Amniotic stem cell (primary cell): Measurements from ENCODE around the gene FBXO33.

ENCODE experiments used
- DNase-seq: peaks from one replicate; lab custom pipeline; 2025; lab: John Stamatoyannopoulos, UW

The FBXO33 gene

GRCh38 chr14:39432179-39432618 is at the start of gene FBXO33:
Gene FBXO33, minus strand, starts transcription at chr14:39432433. Its CDS starts 271 bp downstream, at chr14:39432162.
- DNase-seq, result peak; percentile 84

DNA sequence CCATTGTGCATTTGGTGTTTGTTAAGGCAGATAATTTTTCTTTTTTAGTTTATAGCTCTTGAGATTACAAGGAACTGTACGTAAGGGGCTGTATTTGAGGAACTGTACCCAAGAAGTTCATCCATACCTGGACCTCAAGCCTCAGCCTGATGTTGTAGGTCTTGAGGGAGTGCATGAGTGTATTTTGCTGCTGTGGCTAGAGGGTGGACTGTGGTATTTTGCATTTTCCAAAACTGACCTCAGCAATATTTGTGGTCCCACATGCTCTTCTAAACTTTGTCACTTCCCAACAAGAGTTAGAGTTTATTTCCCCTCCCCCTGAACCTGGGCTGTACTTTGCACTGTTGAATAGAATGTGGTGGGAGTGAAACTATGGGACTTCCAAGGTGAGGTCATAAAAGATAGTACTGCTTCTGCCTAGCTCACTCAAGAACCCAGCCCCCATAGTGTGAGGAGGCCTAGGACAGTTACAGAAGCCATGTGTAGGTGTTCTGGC is 42.2 kb upstream of the FBXO33 start:
- DNase-seq, result no peak

GRCh38 chr14:39472078-39472477 is 39.8 kb upstream of the FBXO33 start:
- DNase-seq, result no peak

DNA sequence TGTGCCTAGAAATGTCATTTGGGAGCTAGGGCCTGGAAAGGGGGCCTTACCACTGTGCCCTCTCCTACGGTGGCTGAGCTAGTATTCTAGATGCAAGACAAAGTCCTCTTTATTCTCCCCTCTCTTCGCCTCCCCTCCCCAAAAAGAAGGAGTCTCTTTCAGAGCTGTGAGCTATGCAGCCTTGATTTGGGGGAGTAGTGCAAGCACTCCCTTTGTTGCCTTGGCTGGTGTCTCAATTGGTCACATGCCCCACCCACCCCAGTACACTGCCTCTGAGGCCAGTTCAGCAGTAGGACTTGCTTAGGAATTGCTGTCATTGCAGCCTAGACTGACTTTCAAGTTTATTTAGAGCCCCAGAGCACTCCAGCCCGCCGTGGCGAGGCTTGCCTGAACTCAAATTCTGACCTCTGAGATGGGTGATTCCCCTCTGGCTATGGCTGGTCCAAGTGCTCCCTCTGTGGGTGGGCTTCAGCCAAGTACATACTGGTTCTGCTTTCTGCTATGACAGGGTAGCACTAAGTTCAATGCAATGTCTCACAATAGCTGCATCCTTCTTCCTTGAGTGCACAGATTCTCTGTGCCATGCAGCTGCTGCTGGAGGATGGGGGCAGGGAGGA is 37.0 kb upstream of the FBXO33 start:
- no peak for DNase-seq

- no peak for DNase-seq
Observed at GRCh38 chr14:39467889-39468524, 35.8 kb upstream of the FBXO33 start.

DNA sequence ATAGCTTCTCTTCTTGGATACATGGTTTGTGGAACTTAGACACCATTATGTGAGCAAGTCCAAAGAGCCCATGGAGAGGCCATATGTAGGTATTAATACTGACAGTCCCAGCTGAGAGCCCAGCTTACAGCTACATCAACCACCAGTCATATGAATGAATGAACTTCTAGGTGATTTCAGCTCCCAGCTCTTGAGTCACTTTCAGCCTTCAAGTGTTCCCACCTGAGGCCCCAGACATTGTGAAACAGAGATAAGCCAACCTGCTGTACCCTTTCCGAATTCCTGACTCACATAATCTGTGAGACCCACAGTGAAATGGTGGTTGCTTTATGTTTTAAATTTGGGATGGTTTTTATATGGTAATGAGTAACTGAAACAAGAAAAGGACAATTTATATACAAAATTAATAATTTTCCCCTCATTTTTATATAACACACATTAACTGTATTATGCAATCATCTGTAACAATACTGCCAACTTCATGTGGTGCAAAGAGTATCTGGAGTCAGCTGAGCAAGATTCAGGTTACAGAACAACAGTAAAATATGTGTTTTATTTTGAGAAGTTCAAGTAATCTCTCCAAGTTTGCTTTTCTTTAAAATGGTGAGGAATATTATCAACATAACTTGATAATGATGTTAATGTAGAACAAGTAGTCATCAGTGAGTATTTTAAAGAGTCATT is 27.7 kb upstream of the FBXO33 start:
- no peak for DNase-seq

DNA sequence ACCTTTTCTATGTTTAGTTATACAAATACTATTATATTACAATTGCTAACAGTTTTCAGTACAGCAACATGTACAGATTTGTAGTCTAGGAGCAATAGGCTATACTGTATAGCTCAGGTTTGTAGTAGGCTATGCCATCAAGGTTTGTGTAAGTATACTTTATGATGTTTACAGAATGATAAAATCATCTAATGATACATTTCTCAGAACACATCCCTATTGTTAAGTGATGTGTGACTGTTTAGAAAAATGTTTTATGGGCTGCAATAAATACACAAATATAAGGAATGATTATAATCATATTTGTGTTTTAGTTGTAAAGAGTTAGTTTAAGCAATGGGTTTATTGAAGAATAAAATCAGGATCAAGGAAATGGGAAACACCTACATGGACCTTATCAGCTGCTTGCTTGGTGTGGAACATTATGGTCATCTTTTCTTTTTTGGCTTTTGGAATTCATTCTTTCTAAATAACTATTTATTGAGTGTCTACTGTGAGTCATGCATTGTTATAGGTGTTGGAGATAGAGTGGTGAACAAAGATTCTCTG is 24.5 kb upstream of the FBXO33 start:
- DNase-seq, result no peak

DNA sequence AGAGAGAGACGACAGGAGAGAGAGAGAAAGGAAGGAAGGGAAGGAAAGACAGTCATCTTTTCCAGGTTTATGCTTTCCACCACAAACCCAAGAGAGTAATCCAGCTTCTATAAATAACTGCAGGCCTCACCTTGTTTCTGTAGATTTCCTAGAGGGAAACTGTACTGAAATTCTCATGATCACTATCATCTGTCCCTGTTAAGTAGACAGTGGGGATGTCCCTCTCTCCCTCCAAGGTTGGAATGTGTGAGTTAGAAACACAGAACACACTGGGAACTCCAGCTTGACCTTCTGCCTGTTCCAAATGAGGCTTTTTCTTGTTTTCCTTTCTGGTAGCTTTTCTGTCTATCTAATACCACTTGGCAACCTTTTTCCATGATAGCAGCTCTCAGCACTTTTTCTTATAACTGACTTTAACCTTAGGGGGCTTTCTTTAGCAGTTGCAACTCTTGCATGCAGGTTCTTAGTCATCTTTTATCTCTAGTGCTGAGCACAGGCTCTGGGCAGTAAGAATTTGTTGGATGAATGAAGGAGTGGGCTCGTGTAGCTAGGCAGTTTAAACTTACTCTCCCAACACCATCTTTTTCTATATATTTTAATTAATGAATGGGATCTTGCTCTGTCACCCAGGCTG is 22.8 kb upstream of the FBXO33 start:
- DNase-seq, result no peak

DNA sequence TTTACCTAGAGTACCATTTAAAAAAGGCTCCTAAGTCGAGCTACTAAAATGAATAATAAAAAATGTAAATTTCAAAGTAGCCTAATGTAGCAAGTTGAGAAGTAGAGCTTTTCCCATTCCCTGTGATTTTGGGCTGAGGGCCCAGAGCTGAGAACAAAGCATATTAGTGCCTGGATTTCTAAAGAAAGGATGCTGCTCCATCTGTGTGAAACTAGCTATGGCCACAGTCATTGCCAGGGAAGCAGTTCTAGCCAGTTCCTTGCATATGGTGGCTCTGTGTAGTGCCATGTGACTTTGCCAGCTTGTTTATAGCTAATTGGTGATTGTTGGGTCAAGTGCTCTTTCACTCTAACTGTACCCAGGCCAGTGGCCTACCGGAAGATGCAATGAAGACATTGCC is 20.4 kb upstream of the FBXO33 start:
- no peak for DNase-seq

- no peak for DNase-seq
Observed at GRCh38 chr14:39451811-39452210, 19.6 kb upstream of the FBXO33 start.

- DNase-seq, result no peak
Observed at GRCh38 chr14:39447175-39447661, 15.0 kb upstream of the FBXO33 start.

DNA sequence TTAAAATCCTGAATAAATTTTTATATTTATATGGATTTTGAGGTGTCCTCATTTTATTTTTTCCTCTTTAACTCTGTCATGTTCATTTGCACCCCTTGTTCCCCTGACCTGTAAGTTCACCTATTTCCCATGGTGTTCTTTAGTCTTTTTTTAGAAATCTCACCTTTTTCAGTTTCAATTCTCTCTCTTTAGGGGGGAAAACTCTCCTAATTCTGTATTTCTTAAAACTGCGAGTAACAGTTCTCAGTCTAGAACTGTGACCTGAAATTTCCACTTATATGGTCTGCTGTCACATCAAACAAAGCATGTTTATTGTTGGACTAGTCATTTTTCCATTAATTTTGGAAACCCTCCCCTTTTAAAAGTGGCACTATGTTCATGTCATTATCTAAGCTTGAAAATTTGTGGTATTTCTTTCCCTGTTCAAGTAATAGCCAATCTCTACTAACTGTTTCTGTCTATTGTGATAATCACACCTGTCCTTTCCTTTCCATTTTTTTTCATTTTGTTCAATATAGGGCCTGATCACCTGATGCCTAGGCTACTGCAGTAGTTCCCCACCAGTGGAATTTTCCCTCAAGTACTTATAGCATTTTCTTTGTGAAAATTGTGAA is 14.0 kb upstream of the FBXO33 start:
- DNase-seq, result no peak

- DNase-seq, result no peak
Observed at GRCh38 chr14:39442293-39442692, 10.1 kb upstream of the FBXO33 start.

DNA sequence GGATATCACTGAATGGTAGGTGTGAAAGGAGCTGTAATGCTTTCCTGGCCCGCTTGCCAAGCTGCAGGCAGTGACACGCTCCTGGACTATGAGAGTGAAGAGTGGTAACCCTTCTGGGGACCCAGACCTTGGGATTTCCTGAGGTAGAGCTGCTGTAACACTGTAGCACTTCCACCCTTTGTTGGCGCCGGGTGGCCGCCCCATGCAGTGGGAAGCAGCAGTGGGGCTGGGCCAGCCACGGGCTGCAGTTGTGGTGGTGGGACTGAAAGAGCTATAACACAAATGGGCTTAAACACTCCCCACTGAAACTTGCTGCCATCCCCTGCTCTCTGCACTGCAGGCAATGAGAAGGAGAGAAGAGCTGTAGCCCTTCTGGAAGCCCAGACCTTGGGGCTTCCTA is 9.6 kb upstream of the FBXO33 start:
- no peak for DNase-seq

- DNase-seq, result no peak
Observed at GRCh38 chr14:39440975-39441374, 8.7 kb upstream of the FBXO33 start.

- no peak for DNase-seq
Observed at GRCh38 chr14:39435241-39435640, 3.0 kb upstream of the FBXO33 start.

DNA sequence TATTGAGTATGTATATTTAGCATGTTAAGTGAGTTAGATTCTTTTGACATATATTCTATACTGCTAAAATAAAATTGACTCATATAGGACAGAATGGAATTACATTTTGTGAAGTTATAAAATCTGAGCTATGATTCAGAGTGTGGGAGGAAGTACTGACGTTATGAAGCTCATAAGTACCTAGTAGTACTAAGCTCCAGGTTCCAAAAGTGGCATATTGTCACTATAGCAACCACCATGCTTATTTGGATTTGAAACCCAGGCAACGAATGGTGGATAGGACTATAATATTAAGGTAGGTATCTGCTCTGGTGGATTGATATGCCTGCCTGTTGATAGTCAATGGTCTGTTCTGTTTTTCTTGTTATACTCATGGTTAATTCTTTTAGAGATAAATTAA is 2.2 kb upstream of the FBXO33 start:
- DNase-seq, result no peak

DNA sequence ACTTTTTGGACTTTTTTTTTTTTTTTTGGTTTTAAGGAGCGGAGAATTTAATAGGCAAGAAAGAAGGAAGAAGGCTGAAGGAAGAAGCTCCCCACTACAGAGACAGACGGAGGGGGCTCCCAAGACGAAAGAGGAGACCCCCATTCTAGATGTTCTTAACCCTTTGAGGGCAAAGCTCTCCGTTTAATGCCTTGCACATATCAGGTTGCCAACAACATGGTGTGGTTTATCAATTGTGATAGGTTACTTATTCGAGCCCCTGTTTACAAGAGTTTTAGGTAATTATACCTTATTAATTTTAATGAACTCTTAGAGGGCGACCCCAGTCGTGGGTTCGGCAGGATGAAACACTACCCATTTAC is 1.2 kb upstream of the FBXO33 start:
- no peak for DNase-seq

DNA sequence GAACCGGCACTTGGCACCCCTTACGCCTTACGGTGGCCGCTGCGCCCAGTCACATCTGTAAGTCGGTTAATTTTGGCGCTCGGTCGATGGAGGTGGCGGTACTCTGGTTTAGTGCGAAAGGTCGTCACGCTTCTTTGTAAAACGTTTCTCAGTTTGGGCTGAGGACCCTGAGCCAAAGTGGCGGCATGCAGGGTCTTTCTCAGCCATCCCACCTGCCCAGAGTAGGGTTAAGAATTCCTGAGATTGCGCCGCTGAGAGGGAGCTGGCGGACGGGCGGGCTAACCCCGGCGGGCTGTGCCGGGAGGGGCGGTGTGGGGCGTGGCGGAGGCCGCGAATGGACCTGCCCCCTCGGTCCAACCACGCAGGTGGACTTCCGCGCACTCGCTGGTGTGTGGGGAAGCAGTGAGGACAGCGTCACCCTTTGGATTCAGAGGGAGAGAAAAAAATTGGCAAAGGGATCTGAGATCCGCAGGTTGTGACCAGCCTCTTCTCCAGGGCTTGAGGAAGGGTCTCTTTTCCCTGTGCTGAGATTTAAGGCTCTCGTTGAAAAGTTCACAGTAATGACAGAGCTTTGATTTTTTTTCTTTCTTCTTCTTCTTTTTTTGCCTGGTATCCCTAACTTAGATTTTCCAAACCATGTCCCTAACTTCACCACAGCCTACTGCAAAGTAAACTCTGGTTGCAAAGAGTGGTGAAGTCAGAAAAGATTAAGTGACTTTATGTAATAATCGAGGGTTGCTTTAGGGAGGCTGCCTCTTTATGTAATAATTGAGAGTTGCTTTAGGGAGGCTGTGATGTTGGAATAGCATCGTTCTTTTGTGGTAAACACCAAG is 602 bp upstream of the FBXO33 start:
- DNase-seq, result no peak

GRCh38 chr14:39431416-39432178 is 636 bp downstream of the FBXO33 start:
- DNase-seq, result peak; percentile 15
